HEK293 (cell line): ENCODE data around the gene LRRC27.

Experiments used
- CTCF ChIA-PET: fragments of 350-600 bp; formaldehyde crosslinking; extraction: SDS; loops from one replicate; lab custom pipeline; 2021; ENCODE audit warnings: antibody characterized with exemption; lab: Yijun Ruan, JAX
- POLR2A ChIA-PET: fragments of 300-600 bp; formaldehyde crosslinking; extraction: SDS; loops from one replicate; lab custom pipeline; 2020; ENCODE audit warnings: antibody characterized with exemption, inconsistent platforms; lab: Yijun Ruan, JAX
- H3K27ac ChIP-seq: fragments of 200-500 bp; sonication (Bioruptor generic); 2 replicates; pipeline ENCODE4 v1.5.1; 2014; ENCODE audit warnings: low read depth, low read length, control low read depth, inconsistent platforms; ENCODE audit errors: extremely low read depth
- H3K36me3 ChIP-seq, 2 experiments: fragments of 200-500 bp in 1 of 2; sonication (Bioruptor generic) in 1 of 2; 1 replicate in 1 of 2; 2 replicates in 1 of 2; pipeline ENCODE4 v1.5.1; 2014 to 2017; ENCODE audit warnings: inconsistent platforms in 2 of 2, low read length in 2 of 2; ENCODE audit not compliant: control insufficient read depth in 2 of 2, insufficient read depth in 1 of 2
- H3K4me1 ChIP-seq: fragments of 200-500 bp; sonication (Bioruptor generic); 2 replicates; pipeline ENCODE4 v1.5.1; 2014; ENCODE audit warnings: mild to moderate bottlenecking, low read length, inconsistent platforms; ENCODE audit not compliant: control insufficient read depth, insufficient read depth
- H3K4me3 ChIP-seq: 2 replicates; pipeline ENCODE4 v1.5.1; 2011; ENCODE audit warnings: low read depth, mild to moderate bottlenecking, control low read depth, low read length, moderate library complexity
- H3K9me3 ChIP-seq: fragments of 200-500 bp; sonication (Bioruptor generic); 2 replicates; pipeline ENCODE4 v1.5.1; 2014; ENCODE audit warnings: low read depth, low read length, inconsistent platforms; ENCODE audit not compliant: control insufficient read depth, insufficient read depth
- GLI4 ChIP-seq: fragments of 450-650 bp; formaldehyde crosslinking; IDR thresholded peaks from 2 replicates; pipeline ENCODE4 v1.5.1; 2016; ENCODE audit warnings: missing biosample characterization, missing genetic modification characterization
- HOXA7 ChIP-seq: sonication (generic); formaldehyde crosslinking; IDR thresholded peaks from 2 replicates; pipeline ENCODE4 v1.8.1; 2022; ENCODE audit warnings: missing genetic modification reagents, borderline replicate concordance
- KLF10 ChIP-seq: fragments of 450-650 bp; IDR thresholded peaks from 2 replicates; pipeline ENCODE4 v1.5.1; 2018; ENCODE audit warnings: missing biosample characterization, mild to moderate bottlenecking, missing genetic modification characterization
- KLF8 ChIP-seq: fragments of 450-650 bp; formaldehyde crosslinking; IDR thresholded peaks from 2 replicates; pipeline ENCODE4 v1.5.1; 2016; ENCODE audit warnings: missing biosample characterization, missing genetic modification characterization
- PATZ1 ChIP-seq: fragments of 450-650 bp; formaldehyde crosslinking; IDR thresholded peaks from 2 replicates; pipeline ENCODE4 v1.5.1; 2016; ENCODE audit warnings: missing biosample characterization, missing genetic modification characterization
- SCRT2 ChIP-seq: fragments of 450-650 bp; formaldehyde crosslinking; IDR thresholded peaks from 2 replicates; pipeline ENCODE4 v1.5.1; 2016; ENCODE audit warnings: missing biosample characterization, missing genetic modification characterization
- TSHZ1 ChIP-seq: fragments of 450-650 bp; formaldehyde crosslinking; IDR thresholded peaks from 2 replicates; pipeline ENCODE4 v1.5.1; 2016; ENCODE audit warnings: missing biosample characterization, missing genetic modification characterization, borderline replicate concordance
- ZBTB1 ChIP-seq: fragments of 450-650 bp; formaldehyde crosslinking; IDR thresholded peaks from 2 replicates; pipeline ENCODE4 v1.5.1; 2016; ENCODE audit warnings: missing biosample characterization, missing genetic modification characterization
- ZBTB7A ChIP-seq: fragments of 450-650 bp; formaldehyde crosslinking; IDR thresholded peaks from 2 replicates; pipeline ENCODE4 v1.5.1; 2016; ENCODE audit warnings: low read depth, missing biosample characterization, missing genetic modification characterization
- ZNF133 ChIP-seq: fragments of 450-650 bp; formaldehyde crosslinking; IDR thresholded peaks from 2 replicates; pipeline ENCODE4 v1.5.1; 2016; ENCODE audit warnings: missing biosample characterization, missing genetic modification characterization
- ZNF24 ChIP-seq: fragments of 450-650 bp; formaldehyde crosslinking; IDR thresholded peaks from 2 replicates; pipeline ENCODE4 v1.5.1; 2016; ENCODE audit warnings: missing biosample characterization, missing genetic modification characterization
- ZNF391 ChIP-seq: fragments of 450-650 bp; formaldehyde crosslinking; IDR thresholded peaks from 2 replicates; pipeline ENCODE4 v1.5.1; 2016; ENCODE audit warnings: low read depth, missing biosample characterization, missing genetic modification characterization, borderline replicate concordance
- ZNF433 ChIP-seq: fragments of 450-650 bp; formaldehyde crosslinking; IDR thresholded peaks from 2 replicates; pipeline ENCODE4 v1.5.1; 2016; ENCODE audit warnings: missing biosample characterization, missing genetic modification characterization, low read depth
- ZNF514 ChIP-seq: fragments of 450-650 bp; formaldehyde crosslinking; IDR thresholded peaks from 2 replicates; pipeline ENCODE4 v1.5.1; 2016; ENCODE audit warnings: missing biosample characterization, missing genetic modification characterization
- ZNF530 ChIP-seq: fragments of 450-650 bp; formaldehyde crosslinking; IDR thresholded peaks from 2 replicates; pipeline ENCODE4 v1.5.1; 2016; ENCODE audit warnings: low read depth, missing biosample characterization, missing genetic modification characterization
- ZNF623 ChIP-seq: fragments of 450-650 bp; formaldehyde crosslinking; IDR thresholded peaks from 2 replicates; pipeline ENCODE4 v1.5.1; 2016; ENCODE audit warnings: missing biosample characterization, missing genetic modification characterization
- ZNF639 ChIP-seq: fragments of 450-650 bp; formaldehyde crosslinking; IDR thresholded peaks from 2 replicates; pipeline ENCODE4 v1.5.1; 2016; ENCODE audit warnings: missing biosample characterization, missing genetic modification characterization
- ZNF664 ChIP-seq: fragments of 450-650 bp; formaldehyde crosslinking; IDR thresholded peaks from 2 replicates; pipeline ENCODE4 v1.5.1; 2016; ENCODE audit warnings: missing biosample characterization, missing genetic modification characterization
- ZNF701 ChIP-seq: fragments of 450-650 bp; formaldehyde crosslinking; IDR thresholded peaks from 2 replicates; pipeline ENCODE4 v1.5.1; 2016; ENCODE audit warnings: missing biosample characterization, missing genetic modification characterization
- ZNF747 ChIP-seq: fragments of 450-650 bp; formaldehyde crosslinking; IDR thresholded peaks from 2 replicates; pipeline ENCODE4 v1.5.1; 2016; ENCODE audit warnings: missing biosample characterization, missing genetic modification characterization
- ZNF791 ChIP-seq: fragments of 450-650 bp; formaldehyde crosslinking; IDR thresholded peaks from 2 replicates; pipeline ENCODE4 v1.5.1; 2016; ENCODE audit warnings: missing biosample characterization, missing genetic modification characterization

The LRRC27 gene

GRCh38 chr10:132339276-132339675 lies 7.3 kb downstream of the LRRC27 start:
- no peaks in the 10 kb centered on the region for H3K9me3 ChIP-seq
- no peak overlapping the region for H3K4me3 ChIP-seq
- H3K4me1 ChIP-seq: peaks cover 11% of the 10 kb centered on the region
- no peak for TF ChIP-seq ZNF747
- CTCF ChIA-PET: interaction anchor here (1.7 to 2.4 kb wide), 3 partner anchors 14 to 116 kb away, joined by 5 to 15 read pairs (median 6); no protein-coding TSS in a partner anchor
- peaks cover 0 to 5% of the 10 kb centered on the region in 2 experiments; a peak in 2 of 3 replicates for H3K36me3 ChIP-seq
- no peak overlapping the region for H3K27ac ChIP-seq
- POLR2A ChIA-PET: no interaction called here

DNA sequence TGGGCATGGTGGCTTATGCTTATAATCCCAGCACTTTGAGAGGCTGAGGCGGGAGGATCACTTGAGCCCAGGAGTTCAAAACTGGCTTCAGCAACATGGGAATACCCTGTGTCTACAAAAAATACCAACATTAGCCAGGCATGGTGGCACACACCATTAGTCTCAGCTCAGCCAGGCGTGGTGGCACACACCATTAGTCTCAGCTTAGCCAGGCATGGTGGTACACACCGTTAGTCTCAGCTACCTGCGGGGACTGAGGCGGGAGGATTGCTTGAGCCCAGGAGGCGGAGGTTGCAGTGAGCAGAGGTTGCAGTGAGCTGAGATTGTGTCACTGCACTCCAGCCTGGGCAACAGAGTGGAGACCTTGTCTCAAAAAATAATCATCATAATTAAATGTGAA lies 9.0 kb downstream of the LRRC27 start:
- ChIA-PET CTCF (interaction anchor here (0.6 kb wide), 1 partner anchor 917 kb away, joined by 3 read pairs; no protein-coding TSS in a partner anchor), POLR2A (no interaction called here)
- Histone ChIP-seq H3K4me3 (no peak overlapping the region), H3K9me3 (no peaks in the 10 kb centered on the region), H3K36me3 (peaks cover 0 to 11% of the 10 kb centered on the region in 2 experiments; a peak in 2 of 3 replicates), H3K27ac (no peak overlapping the region), H3K4me1 (peaks cover 5% of the 10 kb centered on the region)
- TF ChIP-seq SCRT2 (tag by site-specific recombination) (no peak), ZBTB1 (tag by site-specific recombination) (no peak), KLF8 (no peak), ZNF133 (no peak), TSHZ1 (tag by site-specific recombination) (no peak), ZNF391 (tag by site-specific recombination) (no peak), ZNF664 (tag by site-specific recombination) (no peak), ZNF701 (tag by site-specific recombination) (no peak), ZNF433 (tag by site-specific recombination) (no peak)

DNA sequence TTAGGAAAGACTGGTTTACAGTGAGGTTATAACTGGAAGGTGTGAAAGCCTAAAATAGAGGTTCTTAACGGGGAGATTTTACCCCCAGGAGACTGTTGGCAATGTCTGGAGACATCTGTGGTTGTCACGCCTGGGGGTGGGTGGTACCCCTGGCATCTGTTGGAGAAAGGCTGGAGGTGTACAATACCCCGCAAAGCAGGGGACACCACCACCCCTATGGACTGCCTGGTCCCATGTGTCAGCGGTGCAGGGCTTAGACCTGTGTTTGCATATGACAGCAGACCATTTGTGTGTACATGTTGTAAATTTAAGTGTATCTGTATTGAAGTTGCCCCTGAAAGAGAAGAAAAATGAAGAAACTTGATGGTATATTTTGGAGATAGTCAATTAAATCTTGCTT lies 9.8 kb downstream of the LRRC27 start:
- Histone ChIP-seq H3K4me3 (no peak overlapping the region), H3K9me3 (no peaks in the 10 kb centered on the region), H3K4me1 (no peaks in the 10 kb centered on the region; the same call in 1 of the 2 replicates), H3K27ac (no peak overlapping the region), H3K36me3 (peaks cover 0 to 11% of the 10 kb centered on the region in 2 experiments; a peak in 2 of 3 replicates)
- TF ChIP-seq ZNF514 (tag by site-specific recombination) (no peak), SCRT2 (tag by site-specific recombination) (no peak), HOXA7 (CRISPR knock-in tag) (no peak), PATZ1 (tag by site-specific recombination) (no peak), ZNF639 (no peak), ZNF791 (no peak), KLF10 (tag by site-specific recombination) (no peak), ZNF24 (no peak), GLI4 (tag by site-specific recombination) (no peak), ZNF623 (tag by site-specific recombination) (no peak), ZBTB7A (tag by site-specific recombination) (no peak), ZNF530 (tag by site-specific recombination) (no peak)
- ChIA-PET POLR2A (no interaction called here), CTCF (no interaction called here)
